Activated CD8-positive, alpha-beta memory T cell treated with anti-CD3 and anti-CD28 coated beads, Interleukin-2, amount 50 U/mL, for 4 hours (primary cell): ENCODE data around the gene NPBWR2.
"Not testable (repeated sequence)": the region's sequence is repeated elsewhere in the genome, so short reads cannot be mapped to it uniquely, and the experiment has no call there.

Experiments used
- DNase-seq: peaks from one replicate; pipeline ENCODE4 v3.0.0-alpha.2; 2020

Gene NPBWR2

DNA sequence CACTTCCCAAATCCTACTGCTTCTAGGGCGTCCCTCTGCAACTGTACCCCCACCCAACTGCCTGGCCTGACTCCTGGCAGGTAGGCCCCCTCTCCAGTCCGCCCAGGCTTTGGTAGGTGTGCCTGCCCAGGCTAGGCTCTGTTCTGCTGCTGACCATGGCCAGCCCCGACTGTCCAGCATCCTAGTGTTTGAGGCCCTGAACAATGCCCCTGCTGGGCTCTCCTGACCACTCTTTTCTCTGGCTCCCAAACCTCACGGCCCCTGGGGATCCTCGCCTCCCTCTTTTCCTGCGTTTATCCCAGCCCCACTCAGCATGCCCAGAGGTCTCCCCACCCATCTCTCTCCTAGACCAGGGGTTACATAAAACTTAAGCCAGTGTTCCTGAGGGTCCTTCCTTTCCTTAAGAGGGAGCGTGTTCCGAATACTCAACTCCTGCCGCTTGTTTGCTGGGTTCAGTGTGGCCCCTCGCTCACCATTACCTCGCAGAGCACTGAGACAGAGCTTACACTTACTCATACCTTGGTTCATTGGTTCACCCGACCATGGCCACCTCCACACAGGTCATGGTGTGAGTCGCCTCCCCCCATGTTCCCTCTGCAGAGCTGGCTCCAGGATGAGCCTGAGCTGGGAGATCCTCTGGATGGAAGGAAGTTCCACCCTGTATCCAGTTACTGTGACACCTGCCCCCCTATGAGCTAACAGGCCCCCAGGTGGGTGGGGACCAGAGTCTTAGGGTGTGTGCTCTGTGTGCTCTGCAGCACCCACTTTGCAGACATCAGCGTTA, 35.8 kb upstream of the NPBWR2 start:
- DNase-seq: peak; percentile 9

DNA sequence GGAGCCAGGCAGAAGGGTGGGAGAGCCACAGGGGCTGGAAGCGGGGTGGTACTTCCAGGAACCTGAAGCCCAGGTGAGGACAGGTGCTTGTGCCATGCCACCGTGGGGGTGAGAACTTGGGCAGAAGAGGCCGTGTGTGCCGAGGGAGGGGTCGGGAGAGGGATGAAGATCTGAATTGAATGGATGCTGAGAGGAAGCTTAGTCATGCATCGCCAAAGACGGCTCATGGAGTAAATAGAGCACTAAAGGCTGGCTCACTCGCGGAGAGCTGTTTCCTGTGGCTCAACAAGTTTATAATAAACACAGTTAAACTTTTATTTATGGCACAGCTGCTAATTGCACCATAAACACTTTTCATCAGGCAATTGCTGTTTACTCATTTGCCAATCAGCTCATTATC, 35.2 kb upstream of the NPBWR2 start:
- peak; percentile 5 for DNase-seq

DNA sequence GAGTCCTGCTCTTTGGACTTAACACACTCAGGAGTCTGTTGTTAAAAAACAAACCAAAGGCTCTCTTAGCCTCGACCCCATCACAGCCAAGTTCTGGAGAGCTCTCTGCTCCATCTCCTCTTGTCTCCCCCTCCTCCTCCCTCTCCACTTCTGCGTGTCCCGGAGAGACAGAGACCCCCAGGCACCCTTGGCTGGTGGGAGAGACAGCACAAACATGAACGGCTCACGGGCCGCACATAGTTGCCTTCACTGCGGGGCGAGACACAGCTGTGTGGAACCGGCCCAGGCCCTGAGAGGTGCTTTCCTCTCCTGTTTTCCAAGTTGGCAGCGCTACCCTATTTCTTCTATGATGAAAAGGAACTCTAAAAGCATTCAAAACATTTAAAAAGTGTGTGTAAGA, 33.6 kb upstream of the NPBWR2 start:
- DNase-seq: peak; percentile 2

DNA sequence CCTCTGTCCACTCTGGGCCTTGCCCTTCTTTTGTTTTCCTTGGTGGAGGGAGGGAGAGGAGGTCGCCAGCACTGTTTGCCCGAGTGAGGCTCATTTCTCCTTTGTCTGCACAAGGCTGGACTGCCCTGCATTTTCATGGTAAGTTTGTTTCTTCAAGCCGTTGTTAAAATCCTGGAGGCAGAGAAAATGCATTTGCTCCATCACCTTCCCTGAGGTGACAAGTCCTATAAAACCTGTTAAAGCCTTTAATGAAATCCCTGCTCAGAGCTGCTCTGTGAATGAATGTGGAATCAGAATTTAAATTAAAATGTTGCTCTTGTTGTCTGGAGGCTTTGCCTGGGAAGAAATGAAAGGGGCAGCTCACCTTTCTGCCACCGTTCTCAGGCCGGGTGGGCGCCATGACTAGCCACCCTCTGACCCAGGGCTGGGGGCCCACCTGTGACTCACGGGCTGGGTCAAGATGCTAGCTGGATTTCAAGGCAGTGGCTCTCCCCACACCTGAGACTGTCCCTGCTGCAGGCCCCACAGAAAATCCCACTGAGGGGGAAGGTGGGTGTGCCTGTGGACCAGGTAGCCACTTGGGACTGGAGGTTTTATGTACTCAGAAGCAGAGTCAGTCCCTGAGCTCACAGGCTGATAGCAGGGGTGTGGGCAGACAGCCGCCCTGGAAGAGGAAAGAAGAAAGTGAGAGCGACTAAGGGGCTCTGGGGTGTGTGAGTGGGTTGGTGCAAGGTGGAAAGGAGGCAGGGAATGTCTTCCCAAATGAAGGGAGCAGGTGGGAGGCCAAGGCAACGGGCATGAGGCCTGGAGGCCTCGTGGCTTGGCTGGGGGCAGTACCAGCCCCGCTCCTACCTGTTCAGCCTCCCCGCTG, 32.9 kb upstream of the NPBWR2 start:
- DNase-seq: peak; percentile 9

DNA sequence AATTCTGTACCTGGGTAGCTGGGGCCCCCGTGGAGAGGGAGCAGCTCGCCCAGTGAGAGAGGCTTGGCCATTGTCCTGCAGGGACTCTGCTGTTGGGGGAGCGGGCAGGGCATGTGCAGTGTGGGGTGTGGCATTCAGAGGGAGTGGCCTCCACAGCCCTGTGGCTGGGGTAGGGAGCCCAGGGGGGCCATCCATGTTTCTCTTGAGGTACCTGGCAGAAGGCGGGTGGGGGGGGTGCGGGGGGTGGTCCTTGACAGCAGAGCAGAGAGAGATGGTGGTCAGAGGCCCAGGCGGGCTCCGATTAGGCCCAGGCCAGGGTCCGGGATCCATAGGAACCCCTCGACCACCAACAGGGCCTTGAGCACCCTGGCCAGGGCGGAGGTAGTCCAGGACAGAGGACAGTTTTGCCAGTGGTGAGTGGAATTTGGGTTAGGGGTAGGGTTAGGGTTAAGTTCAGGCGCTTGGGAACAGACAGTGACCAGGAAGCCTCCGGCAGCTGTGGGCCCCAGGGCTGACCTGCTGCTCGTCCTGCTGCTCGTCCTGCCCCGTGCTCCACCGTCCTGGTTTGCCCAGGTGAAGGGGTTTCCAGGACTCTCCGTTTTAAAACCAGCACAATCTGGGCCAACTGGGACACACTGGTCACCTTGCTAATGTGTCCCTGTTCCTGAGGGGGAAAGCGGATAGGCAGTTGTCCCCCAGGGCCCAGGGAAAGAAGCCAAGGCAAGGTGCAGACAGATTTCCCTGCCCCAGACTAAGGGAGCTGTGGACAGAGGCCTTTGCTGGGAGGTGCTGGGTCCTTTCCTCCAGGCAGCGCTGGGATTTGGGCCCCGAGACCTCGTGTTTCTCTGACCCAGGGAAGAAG, 32.1 kb upstream of the NPBWR2 start:
- peak; percentile 11 for DNase-seq

DNA sequence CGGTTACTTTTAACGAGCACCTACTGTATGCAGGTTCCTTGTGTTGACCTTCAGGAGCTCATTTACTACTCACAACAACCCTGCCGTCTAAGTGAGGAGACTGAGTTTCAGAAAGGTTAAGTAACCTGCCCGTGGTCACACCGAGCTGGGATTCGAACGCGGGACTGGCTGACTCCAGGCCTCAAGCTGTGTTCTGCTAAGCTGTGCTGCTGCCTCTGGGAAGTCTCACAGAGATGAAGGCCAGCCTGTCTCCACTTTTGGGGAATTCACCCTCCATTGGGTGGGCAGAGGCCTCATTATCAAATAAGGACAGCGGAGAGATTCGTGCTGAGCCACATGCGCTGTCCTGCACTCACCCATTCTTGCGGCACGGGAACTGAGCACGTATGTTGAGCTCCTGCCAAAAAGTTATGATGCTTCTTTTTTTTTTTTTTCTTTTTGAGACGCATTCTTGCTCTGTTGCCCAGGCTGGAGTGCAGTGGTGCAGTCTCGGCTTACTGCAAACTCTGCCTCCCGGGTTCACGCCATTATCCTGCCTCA, 31.0 kb upstream of the NPBWR2 start:
- peak; percentile 4 for DNase-seq

DNA sequence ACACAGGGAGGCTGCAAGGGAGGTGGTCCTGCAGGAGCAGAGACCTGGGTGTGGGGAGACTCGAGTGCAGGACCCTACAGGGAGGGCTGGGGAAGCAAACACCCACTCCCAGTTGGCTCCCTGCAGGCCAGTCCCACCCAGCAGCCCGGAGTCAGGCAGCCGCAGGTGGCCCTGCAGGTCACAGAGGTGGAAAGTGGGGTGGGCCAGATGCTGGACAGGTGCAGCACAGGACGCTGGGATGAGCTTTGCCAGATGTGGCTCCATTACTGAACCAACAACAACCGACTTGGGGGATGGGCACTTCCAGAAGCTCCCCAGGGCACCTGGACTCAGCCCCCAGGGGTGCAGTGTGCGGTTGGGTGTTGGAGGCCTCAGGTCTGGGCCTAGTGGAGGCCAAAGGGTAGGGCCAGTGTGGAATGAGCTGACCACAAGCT, 30.2 kb upstream of the NPBWR2 start:
- peak; percentile 6 for DNase-seq

DNA sequence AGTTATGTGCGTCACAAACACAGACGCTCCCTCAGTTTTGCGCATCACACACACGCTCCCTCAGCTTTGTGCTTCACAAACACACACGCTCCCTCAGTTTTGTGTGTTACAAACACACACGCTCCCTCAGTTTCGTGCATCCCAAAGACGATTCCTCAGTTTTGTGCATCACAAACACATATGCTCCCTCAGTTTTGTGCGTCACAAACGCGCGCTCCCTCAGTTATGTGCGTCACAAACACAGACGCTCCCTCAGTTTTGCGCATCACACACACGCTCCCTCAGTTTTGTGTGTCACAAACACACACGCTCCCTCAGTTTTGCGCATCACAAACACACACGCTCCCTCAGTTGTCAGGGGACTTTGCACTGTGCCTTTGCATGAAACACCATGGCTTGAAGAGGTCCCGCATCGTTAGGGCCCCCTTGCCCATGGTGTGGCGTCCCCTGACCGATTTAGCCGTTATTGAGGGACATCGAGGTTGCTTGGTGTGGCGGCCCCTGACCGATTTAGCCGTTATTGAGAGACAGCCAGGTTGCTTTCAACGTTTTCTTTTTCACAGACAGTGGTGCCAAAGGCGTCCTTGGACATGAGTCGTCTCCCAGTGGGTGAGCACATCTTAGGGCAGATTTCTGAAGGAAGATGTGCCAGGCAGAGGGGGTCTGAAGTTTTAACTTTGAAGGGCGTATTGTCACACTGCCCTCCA, 28.8 kb upstream of the NPBWR2 start:
- peak; percentile 4 for DNase-seq

DNA sequence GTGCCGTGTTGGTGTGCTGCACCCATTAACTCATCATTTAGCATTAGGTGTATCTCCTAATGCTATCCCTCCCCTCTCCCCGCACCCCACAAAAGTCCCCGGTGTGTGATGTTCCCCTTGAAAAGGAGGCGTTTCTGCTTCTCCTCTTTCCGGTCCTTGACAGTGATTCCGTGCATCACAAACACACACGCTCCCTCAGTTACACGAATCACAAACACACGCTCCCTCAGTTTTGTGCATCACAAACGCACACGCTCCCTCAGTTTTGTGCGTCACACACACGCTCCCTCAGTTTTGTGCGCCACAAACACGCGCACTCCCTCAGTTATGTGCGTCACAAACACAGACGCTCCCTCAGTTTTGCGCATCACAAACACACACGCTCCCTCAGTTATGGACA, 27.4 kb upstream of the NPBWR2 start:
- not testable (repeated sequence) for DNase-seq

DNA sequence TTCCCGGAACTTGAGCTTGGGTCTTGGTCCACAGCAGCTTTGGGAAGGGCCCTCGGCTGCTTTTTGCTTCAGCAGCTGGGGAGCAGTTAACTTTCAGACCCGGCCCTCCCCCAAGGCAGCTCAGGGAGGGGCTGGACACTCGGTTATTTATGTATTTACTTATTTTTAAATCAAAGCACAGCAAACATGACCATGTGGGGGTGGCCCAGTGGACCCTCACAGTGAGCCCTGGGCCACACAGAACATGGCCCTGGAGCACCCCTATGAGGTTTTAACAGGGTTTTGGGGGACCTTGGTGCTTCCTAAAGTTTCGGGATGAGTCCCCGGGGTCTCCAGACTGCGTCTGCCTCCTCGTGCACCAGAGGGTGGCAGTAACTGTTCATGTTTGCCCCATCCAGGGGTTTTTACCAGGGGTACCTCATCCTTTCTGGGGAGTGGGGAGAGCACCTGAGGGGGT, 26.6 kb upstream of the NPBWR2 start:
- peak; percentile 8 for DNase-seq

DNA sequence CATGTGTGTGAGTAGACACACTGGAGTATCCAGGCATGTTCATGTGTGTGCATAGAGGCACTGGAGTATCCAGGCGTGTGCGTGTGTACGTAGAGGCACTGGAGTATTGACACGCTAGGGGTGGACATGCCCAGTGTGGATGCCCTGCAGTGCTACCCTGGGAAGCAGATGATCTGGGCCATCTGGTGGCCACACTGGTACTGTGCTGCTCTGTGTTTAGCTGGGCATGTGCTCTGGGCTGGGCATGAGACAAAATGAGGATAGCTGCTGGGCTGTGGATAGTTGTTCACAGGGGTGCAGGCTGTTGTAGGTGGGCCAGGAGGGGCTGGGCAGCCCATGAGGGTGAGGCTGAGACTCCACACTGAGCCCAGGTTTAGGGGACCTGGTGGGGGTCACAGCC, 24.0 kb upstream of the NPBWR2 start:
- DNase-seq: peak; percentile 4

DNA sequence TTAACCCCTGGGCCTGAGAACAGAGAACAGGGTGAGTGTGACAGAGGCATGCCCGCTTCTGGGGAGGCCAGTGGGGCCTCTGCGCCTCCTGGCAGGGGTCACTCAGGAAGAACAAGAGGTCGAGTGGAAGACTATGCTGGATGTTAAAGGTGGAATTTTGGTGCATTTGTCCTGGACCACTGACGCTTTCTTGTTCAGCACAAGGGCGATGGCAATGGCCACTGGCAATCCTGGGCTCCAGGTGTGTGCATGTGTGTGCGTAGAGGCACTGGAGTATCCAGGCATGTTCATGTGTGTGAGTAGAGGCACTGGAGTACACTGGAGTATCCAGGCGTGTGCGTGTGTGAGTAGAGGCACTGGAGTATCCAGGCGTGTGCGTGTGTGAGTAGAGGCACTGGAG, 23.5 kb upstream of the NPBWR2 start:
- DNase-seq: peak; percentile 2

DNA sequence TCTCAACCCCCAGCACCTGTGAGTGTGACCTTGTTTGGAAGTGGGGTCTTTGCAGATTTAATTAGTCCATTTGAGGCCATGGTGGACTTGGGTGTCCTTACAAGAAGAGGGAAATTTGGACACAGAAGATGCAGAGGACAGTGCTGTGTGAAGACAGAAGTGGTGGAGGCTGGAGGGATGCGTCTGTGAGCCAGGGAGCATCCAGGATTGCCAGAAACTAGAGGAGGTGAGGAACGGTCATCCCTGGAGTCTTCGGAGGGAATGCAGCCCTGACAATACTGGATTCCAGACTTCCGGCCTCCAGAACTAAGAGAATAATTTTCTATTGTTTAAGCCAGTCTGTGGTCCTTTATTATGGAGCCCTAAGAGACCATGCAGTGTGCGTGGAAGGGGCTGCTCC, 22.9 kb upstream of the NPBWR2 start:
- no peak for DNase-seq

DNA sequence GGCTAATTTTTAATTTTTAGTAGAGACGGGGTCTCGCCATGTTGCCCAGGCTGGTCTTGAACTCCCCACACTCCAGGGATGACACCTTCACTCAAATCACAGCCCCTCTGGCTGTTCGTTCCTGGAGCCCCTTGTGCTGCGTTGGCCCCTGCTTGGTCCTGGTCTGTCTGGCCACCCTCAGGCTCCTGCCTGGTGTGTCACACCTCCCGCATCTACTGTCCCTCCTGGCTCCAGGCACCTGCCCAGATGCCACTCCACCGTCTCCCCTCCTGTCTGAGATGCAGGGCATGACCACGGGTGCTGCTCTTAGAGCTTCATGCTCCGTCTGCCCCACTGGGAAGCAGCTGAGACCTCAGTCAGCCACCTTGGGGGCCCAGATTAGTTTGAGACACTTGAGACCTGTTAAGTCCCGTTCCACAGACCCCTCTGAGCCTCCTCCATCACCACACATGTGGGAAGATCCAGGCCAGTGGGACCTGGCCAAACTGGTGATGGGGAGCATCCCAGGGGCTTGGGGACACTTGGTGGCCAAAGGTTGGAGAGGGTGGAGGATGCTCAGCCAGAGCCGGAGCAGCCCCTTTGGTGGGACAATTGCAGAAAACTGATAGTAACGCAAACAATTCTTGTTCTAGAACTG, 21.9 kb upstream of the NPBWR2 start:
- DNase-seq: peak; percentile 7

DNA sequence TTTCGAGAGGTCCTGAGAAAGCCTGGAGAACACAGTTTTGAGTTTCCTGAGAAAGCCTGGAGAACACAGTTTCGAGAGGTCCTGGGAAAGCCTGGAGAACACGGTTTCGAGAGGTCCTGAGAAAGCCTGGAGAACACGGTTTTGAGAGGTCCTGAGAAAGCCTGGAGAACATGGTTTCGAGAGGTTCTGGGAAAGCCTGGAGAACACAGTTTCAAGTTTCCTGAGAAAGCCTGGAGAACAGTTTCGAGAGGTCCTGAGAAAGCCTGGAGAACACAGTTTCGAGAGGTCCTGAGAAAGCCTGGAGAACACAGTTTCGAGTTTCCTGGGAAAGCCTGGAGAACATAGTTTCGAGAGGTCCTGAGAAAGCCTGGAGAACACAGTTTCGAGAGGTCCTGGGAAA, 16.2 kb upstream of the NPBWR2 start:
- not testable (repeated sequence) for DNase-seq

DNA sequence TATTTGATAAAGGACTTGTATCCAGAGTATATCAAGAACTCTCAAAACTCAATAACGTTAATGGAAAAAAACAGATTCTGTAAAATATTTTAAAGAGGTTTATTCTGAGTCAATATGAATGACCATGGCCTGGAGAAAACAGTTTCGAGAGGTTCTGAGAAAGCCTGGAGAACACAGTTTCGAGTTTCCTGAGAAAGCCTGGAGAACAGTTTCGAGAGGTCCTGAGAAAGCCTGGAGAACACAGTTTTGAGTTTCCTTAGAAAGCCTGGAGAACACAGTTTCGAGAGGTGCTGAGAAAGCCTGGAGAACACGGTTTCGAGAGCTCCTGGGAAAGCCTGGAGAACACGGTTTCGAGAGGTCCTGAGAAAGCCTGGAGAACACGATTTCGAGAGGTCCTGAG, 15.6 kb upstream of the NPBWR2 start:
- not testable (repeated sequence) for DNase-seq

DNA sequence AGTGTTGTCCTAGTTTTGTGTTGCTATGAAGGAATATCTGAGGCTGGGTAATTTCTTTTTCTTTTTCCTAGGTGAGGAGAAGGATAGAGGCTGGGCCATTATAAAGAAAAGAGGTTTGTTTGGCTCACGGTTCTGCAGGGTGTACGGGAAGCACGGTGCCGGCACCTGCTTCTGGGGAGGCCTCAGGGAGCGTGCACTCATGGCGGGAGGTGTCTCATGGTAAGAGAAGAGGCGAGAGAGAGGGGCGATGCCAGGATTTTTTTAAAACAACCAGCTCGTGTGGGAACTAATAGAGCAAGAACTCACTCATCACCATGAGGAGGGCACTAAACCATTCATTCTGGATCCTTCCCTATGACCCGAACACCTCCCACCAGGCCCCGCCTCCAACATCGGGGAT, 14.2 kb upstream of the NPBWR2 start:
- DNase-seq: peak; percentile 13

DNA sequence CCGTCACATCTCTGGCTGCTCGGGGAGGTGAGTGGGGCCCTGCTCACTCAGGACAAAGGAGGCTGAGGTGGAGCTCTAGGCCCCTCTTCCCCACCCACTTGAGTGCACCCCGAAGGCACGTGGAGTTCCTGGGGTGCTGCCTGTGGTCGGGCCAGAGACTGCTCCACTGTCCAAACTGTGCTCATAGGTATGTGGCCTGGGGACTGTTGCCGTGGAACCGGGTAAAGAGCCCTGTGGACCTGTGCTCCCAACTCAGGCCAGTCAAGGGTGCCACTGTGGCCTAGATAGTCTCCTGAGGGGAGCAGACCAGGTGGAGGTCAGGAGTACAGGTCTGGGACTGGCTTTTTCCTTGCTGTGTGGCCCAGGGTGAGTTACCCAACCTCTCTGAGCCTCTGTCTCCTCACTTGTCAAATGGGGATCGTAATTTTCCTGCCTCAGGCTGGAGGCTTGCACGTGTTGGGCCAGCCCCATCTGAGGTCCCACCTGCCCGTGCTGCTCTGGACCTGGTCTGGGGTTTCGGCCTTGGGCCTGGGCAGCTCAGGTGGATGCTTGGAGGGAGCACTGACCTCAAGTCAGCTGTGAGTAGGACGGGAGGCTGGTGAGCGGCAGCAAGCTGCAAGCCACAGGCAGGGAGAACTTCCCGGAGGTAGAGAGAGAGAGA, 12.4 kb upstream of the NPBWR2 start:
- DNase-seq: peak; percentile 12

DNA sequence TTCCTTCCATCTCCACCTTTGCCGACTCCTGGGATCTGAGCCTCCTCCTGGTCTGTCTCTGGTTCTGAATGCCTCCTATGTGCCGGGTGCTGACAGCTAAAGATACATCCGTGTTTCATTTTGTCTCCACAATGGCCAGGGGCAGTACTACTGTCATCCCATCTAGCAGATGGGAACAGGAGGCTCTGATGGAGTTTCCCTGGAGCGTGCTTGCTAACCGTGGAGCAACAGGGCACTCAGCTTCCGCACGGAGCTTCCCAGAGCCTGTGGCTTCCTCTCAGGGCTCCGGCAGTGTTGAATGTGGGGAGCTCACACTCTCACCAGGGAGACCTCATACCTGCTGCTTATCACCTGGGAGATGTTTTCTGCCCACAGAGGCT, 11.9 kb upstream of the NPBWR2 start:
- no peak for DNase-seq

DNA sequence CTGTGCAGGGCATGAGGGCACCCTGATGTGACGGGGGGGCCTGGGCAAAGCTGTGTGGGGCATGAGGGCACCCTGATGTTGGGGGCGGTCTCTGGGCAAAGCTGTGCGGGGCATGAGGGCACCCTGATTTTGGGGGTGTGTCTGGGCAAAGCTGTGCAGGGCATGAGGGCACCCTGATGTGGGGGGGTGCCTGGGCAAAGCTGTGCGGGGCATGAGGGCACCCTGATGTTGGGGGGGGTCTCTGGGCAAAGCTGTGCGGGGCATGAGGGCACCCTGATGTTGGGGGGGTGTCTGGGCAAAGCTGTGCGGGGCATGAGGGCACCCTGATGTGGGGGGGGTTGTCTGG, 10.0 kb upstream of the NPBWR2 start:
- DNase-seq: not testable (repeated sequence)
